Ovary (tissue), 9 donors: ENCODE measurements around the gene CCDC122. TPM values are rescaled to one million over a fixed set of nuclear protein-coding genes. Genes with fewer than 3 reads are reported as not detected.

Experiments used
- DNase-seq, 5 donors: peaks; one replicate each; pipeline ENCODE4 v3.0.0-alpha.2; 2019 to 2020
- H3K27ac ChIP-seq, 2 donors: fragments of 200-600 bp; one replicate each; pipeline versions ENCODE4 v1.5.1 to v1.8.0; 2019 to 2022
- H3K27me3 ChIP-seq: fragments of 200-600 bp; one replicate; pipeline ENCODE4 v1.8.0; 2022
- H3K36me3 ChIP-seq: fragments of 200-600 bp; sonication (generic); one replicate; pipeline ENCODE4 v1.5.1; 2019
- H3K4me1 ChIP-seq: one replicate; pipeline ENCODE4 v1.8.1; 2013; ENCODE audit warnings: mild to moderate bottlenecking, moderate library complexity; ENCODE audit not compliant: insufficient read depth
- H3K4me3 ChIP-seq: fragments of 200-600 bp; sonication (generic); one replicate; pipeline ENCODE4 v1.5.1; 2017
- H3K9me3 ChIP-seq, 2 donors: fragments of 200-600 bp in 1 of 2; sonication (generic) in 1 of 2; one replicate each; pipeline versions ENCODE4 v1.5.1 to v1.8.1; 2013 to 2019; ENCODE audit warnings: mild to moderate bottlenecking in 1 of 2, moderate library complexity in 1 of 2
- EP300 ChIP-seq: sonication (generic); formaldehyde crosslinking; IDR thresholded peaks from one replicate; pipeline ENCODE4 v1.6.1; 2017; ENCODE audit warnings: antibody characterized with exemption
- POLR2A ChIP-seq: fragments of 450-650 bp; IDR thresholded peaks from one replicate; pipeline ENCODE4 v1.6.1; 2017; ENCODE audit warnings: antibody characterized with exemption, mild to moderate bottlenecking, moderate library complexity
- WGBS, 3 donors: extraction: QIAGEN DNeasy Blood & Tissue Kit in 1 of 3; methylation state at CpG; one replicate each; pipeline versions ENCODE4 v1.1.5 to v1.1.7; 2013 to 2017; 5-methylcytosine and 5-hydroxymethylcytosine counted together
- intact Hi-C, 4 donors: fragments of 100-400 bp; cut with DNase I; formaldehyde crosslinking; loops; one replicate each; pipeline versions ENCODE4 v1.11.0 to v1.15.1; 2022 to 2023
- polyA plus RNA-seq, 2 donors: library from polyadenylated mRNA; stranded (reverse); fragments of 200-250 nt in 1 of 2; fragments of 350-450 nt in 1 of 2; fragmentation: Illumina TruSeq in 1 of 2; extraction: RNeasy Lipid Tissue Mini Kit (QIAGEN cat#74804) in 1 of 2; gene quantifications; one replicate each; pipeline ENCODE4 v1.2.3, GENCODE V29; 2013 to 2014
- total RNA-seq, 7 donors: library from RNA; depleted of rRNA in 2 of 7; stranded (reverse); fragments of >200 nt in 2 of 7; fragmentation: NEBNext Ultra II Directional in 3 of 7; extraction: Animal tissue kit (Norgen Biotek cat#: 25700) in 3 of 7; gene quantifications; one replicate each; pipeline versions ENCODE4 v1.1.0 to v1.2.4, GENCODE V29; 2016 to 2023
- TF ChIP-seq, protein P1 (sequence below), 3 donors: fragments of 450-650 bp in 2 of 3; fragments of 200-600 bp in 1 of 3; IDR thresholded peaks; one replicate each; pipeline versions ENCODE4 v1.5.1 to v1.8.0; 2016 to 2022; ENCODE audit warnings: antibody characterized with exemption in 3 of 3, mild to moderate bottlenecking in 1 of 3
- donor health status: DM: no; HTN: no; CAD: no; lungs with moderate emphysema.
- donor health status: DM: no; HTN: no; CAD: no.
- donor health status: Bipolar disorder and iron deficiency.
- donor health status: DM: yes; HTN: yes; CAD: no.
- donor health status: DM: no; HTN: no; CAD: no.
- donor health status: DM: yes; HTN: yes; CAD: no.

The CCDC122 gene
- total and polyA plus RNA-seq, 9 donors = 4.2 to 15.2 (median 6.6) TPM

DNA sequence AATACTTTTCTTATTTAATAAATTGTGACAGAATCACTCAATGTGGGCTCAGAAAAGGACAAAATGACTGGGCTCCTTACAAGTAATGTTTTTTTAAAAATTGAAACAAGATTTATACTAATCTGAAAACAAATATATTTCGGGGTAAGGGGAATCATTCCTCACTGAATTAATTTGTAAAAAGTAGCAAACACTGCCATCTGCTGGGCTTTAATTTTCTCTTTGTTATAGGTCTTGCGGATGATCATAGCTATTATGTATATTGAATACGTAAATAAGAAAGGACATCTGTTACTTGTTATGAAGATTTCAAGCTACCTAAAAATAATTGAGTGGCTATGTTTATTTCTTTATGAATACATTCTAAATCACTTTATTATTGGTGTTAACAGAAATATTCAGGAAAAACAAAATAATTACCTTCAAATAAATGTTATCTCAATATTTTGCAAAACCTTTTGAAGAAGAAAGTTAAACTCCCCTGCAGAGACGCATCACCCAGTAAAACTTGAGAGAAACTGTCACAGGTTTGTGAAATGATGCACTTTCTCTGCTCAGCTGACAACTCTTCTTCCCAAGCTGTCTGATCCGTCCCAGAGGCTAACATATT, 75.0 kb downstream of the CCDC122 start:
- H3K4me3 ChIP-seq = no peak overlapping the region
- no peaks in the 10 kb centered on the region for H3K36me3 ChIP-seq
- no peak overlapping the region for H3K27ac ChIP-seq
- H3K4me1 ChIP-seq = no peaks in the 10 kb centered on the region
- H3K27me3 ChIP-seq = no peaks in the 10 kb centered on the region
- TF ChIP-seq EP300 (no peak), POLR2A (no peak)
- TF ChIP-seq, protein P1, sequence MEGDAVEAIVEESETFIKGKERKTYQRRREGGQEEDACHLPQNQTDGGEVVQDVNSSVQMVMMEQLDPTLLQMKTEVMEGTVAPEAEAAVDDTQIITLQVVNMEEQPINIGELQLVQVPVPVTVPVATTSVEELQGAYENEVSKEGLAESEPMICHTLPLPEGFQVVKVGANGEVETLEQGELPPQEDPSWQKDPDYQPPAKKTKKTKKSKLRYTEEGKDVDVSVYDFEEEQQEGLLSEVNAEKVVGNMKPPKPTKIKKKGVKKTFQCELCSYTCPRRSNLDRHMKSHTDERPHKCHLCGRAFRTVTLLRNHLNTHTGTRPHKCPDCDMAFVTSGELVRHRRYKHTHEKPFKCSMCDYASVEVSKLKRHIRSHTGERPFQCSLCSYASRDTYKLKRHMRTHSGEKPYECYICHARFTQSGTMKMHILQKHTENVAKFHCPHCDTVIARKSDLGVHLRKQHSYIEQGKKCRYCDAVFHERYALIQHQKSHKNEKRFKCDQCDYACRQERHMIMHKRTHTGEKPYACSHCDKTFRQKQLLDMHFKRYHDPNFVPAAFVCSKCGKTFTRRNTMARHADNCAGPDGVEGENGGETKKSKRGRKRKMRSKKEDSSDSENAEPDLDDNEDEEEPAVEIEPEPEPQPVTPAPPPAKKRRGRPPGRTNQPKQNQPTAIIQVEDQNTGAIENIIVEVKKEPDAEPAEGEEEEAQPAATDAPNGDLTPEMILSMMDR (IDR thresholded peaks at IDR 0.05) = peak; percentile 14 to 79 (median 59)
- intact Hi-C loops = loop anchor here in 3 of 4 donors (5.0 to 10.0 kb wide), 3 partner anchors 70 to 1212 kb away; partner anchors contain the start of genes CCDC122 (in 1 of the 3) and LACC1 (in 1 of the 3)
- no peak for DNase-seq
- no peaks in the 10 kb centered on the region for H3K9me3 ChIP-seq
- WGBS, 3 donors = 8 to 15% (median 8%) methylated on average over 5 of the region's 5 CpGs

DNA sequence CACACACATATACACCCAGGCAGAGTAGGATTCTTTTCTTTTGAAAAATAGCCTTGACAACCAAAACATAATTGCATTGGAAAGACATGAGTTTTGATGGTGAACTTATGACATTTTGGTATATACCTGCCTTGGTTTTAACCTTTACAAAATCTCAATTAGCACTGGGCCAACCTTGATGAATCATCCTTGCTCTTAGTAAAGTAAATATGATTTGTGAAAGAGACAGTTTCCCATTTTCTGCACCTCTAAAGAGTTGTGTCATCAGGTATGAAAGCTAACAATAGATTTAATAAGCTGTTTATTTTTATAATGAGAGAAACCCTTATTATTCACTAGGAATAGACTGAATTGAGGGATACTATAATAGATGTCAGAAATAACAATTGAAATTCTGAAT, 77.0 kb downstream of the CCDC122 start:
- no peaks in the 10 kb centered on the region for H3K9me3 ChIP-seq
- TF ChIP-seq, protein P1 (IDR thresholded peaks at IDR 0.05) = no peak
- TF ChIP-seq POLR2A = no peak
- no peak for TF ChIP-seq EP300
- intact Hi-C loops = loop anchor here in 2 of 4 donors (5.0 to 10.0 kb wide), 2 partner anchors 72 to 715 kb away; partner anchors contain the start of genes CCDC122 (in 1 of the 2) and LACC1 (in 1 of the 2)
- no peak overlapping the region for H3K27ac ChIP-seq
- H3K36me3 ChIP-seq = no peaks in the 10 kb centered on the region
- no peak for DNase-seq
- H3K27me3 ChIP-seq = no peaks in the 10 kb centered on the region
- H3K4me1 ChIP-seq = no peaks in the 10 kb centered on the region
- no peak overlapping the region for H3K4me3 ChIP-seq

DNA sequence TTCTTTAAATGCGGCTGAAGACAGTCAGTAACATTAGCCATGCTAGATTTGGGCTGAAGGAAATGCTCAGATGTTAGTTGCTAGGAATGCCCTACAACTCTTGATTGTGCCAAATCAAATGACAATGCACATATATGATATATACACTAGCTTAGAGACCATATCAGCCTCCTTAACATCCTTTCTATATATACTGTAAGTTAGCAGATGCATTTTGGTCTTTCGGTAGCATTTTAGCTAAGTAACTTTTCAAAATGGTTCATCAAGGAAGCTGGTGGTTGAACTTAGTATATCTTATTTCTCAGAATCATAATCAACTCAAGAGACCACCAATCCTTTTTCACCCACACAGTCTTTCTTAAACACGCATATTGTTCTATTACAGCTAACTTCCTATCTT, 78.7 kb downstream of the CCDC122 start:
- Histone ChIP-seq H3K4me3 (no peak overlapping the region), H3K27ac (no peak overlapping the region), H3K36me3 (no peaks in the 10 kb centered on the region), H3K9me3 (no peaks in the 10 kb centered on the region), H3K4me1 (no peaks in the 10 kb centered on the region), H3K27me3 (no peaks in the 10 kb centered on the region)
- intact Hi-C loops = loop anchor here in 2 of 4 donors (5.0 to 10.0 kb wide), 2 partner anchors 74 to 714 kb away; partner anchors contain the start of genes CCDC122 (in 1 of the 2) and LACC1 (in 1 of the 2)
- no peak for DNase-seq
- WGBS, 3 donors = 78 to 83% (median 80%) methylated on average over 3 of the region's 3 CpGs
- TF ChIP-seq, protein P1 (IDR thresholded peaks at IDR 0.05) = no peak
- TF ChIP-seq EP300 = no peak
- TF ChIP-seq POLR2A = no peak

DNA sequence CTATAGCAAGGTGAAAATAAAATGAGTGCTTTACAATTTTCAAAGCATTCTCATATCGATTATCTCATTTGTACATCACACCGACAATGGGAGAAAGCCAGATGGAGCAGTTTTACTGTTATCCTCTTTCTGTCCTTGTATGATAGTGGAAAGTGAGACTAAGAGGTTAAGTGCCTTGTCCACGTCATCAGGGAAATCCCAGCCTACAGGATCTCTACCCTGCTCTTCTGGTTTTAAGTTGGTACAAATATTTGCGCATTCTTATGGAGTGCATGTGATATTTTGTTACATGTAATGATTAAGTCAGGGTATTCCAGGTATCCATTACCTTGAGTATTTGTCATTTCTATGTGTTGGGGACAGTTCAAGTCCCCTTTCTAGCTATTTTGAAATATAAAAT, 80.3 kb downstream of the CCDC122 start:
- 80 to 96% (median 84%) methylated on average over 4 of the region's 4 CpGs for WGBS, 3 donors
- no peak for DNase-seq
- Histone ChIP-seq H3K27me3 (no peaks in the 10 kb centered on the region), H3K4me1 (no peaks in the 10 kb centered on the region), H3K9me3 (no peaks in the 10 kb centered on the region), H3K27ac (no peak overlapping the region), H3K4me3 (no peak overlapping the region), H3K36me3 (no peaks in the 10 kb centered on the region)
- no peak for TF ChIP-seq EP300
- TF ChIP-seq, protein P1 (IDR thresholded peaks at IDR 0.05) = no peak
- no peak for TF ChIP-seq POLR2A
- intact Hi-C loops = no loop called here
